GM23248 (cell line): Measurements from ENCODE around the gene CD4. TPM values are rescaled to one million over a fixed set of nuclear protein-coding genes. Genes with fewer than 3 reads are reported as not detected.

ENCODE experiments used
- DNase-seq: peaks from one replicate; pipeline ENCODE4 v3.0.0-alpha.2; 2015
- H2AFZ ChIP-seq: fragments of 200-600 bp; sonication (generic); 2 replicates; pipeline ENCODE4 v1.6.1; 2016; ENCODE audit warnings: antibody characterized with exemption
- H3F3A ChIP-seq: fragments of 200-600 bp; sonication (generic); 2 replicates; pipeline ENCODE4 v1.6.1; 2016; ENCODE audit warnings: mild to moderate bottlenecking, antibody characterized with exemption, mixed run types; ENCODE audit not compliant: insufficient read depth
- H3K27ac ChIP-seq: fragments of 200-600 bp; sonication (generic); 2 replicates; pipeline ENCODE4 v1.5.1; 2016; ENCODE audit warnings: mild to moderate bottlenecking
- H3K27me3 ChIP-seq: fragments of 200-600 bp; sonication (generic); replicated peaks from 2 replicates; pipeline ENCODE4 v1.6.1; 2016; ENCODE audit warnings: mild to moderate bottlenecking; ENCODE audit not compliant: insufficient read depth
- H3K36me3 ChIP-seq: fragments of 200-600 bp; sonication (generic); 2 replicates; pipeline ENCODE4 v1.6.1; 2016; ENCODE audit warnings: low read depth, mild to moderate bottlenecking
- H3K4me1 ChIP-seq: fragments of 200-600 bp; sonication (generic); 2 replicates; pipeline ENCODE4 v1.6.1; 2016; ENCODE audit warnings: mild to moderate bottlenecking; ENCODE audit not compliant: insufficient read depth
- H3K4me2 ChIP-seq: fragments of 200-600 bp; sonication (generic); one replicate; pipeline ENCODE4 v1.6.1; 2016; ENCODE audit warnings: mild to moderate bottlenecking; ENCODE audit not compliant: unreplicated experiment
- H3K4me3 ChIP-seq: fragments of 200-600 bp; sonication (generic); 2 replicates; pipeline ENCODE4 v1.5.1; 2016; ENCODE audit warnings: mild to moderate bottlenecking
- H3K79me2 ChIP-seq: fragments of 200-600 bp; sonication (generic); 2 replicates; pipeline ENCODE4 v1.6.1; 2016; ENCODE audit warnings: mild to moderate bottlenecking; ENCODE audit not compliant: insufficient read depth
- H3K9ac ChIP-seq: fragments of 200-600 bp; sonication (generic); 2 replicates; pipeline ENCODE4 v1.6.1; 2016; ENCODE audit warnings: mild to moderate bottlenecking
- H3K9me2 ChIP-seq: fragments of 200-600 bp; sonication (generic); 2 replicates; pipeline ENCODE4 v1.6.1; 2016; ENCODE audit warnings: mixed run types, mild to moderate bottlenecking, moderate library complexity; ENCODE audit not compliant: insufficient read depth
- H3K9me3 ChIP-seq: fragments of 200-600 bp; sonication (generic); one replicate; pipeline ENCODE4 v1.6.1; 2017; ENCODE audit warnings: low read depth
- H4K20me1 ChIP-seq: fragments of 200-600 bp; sonication (generic); 2 replicates; pipeline ENCODE4 v1.6.0; 2016; ENCODE audit not compliant: insufficient read depth
- EZH2 ChIP-seq: fragments of 200-600 bp; sonication (generic); IDR thresholded peaks from 2 replicates; pipeline ENCODE4 v1.6.1; 2018; ENCODE audit warnings: antibody characterized with exemption, mild to moderate bottlenecking; ENCODE audit not compliant: insufficient read depth, poor library complexity, severe bottlenecking
- EZH2phosphoT487 ChIP-seq: fragments of 200-600 bp; sonication (generic); IDR thresholded peaks from 2 replicates; pipeline ENCODE4 v1.6.1; 2018; ENCODE audit warnings: antibody characterized with exemption, moderate library complexity, mild to moderate bottlenecking, low read depth; ENCODE audit not compliant: insufficient read depth
- WGBS, 2 experiments: methylation state at CpG; one replicate each; pipeline ENCODE4 v1.1.6; 2015 to 2017; ENCODE audit warnings: low lambda C conversion rate in 2 of 2, low coverage in 1 of 2; ENCODE audit errors: missing lambda C conversion rate in 2 of 2; 5-methylcytosine and 5-hydroxymethylcytosine counted together
- in situ Hi-C: fragments of 300-500 bp; cut with MboI; formaldehyde crosslinking; loops from 2 replicates; pipeline ENCODE4 v1.15.0; 2020
- polyA plus RNA-seq: library from polyadenylated mRNA; unstranded; fragments of >200 nt; fragmentation: Nextera tagmentation; extraction: Ambion mirVana; gene quantifications from 2 replicates; pipeline ENCODE4 v1.2.1, GENCODE V29; 2016
- total RNA-seq: library from RNA; depleted of rRNA; stranded (reverse); fragments of >200 nt; shearing (Covaris generic); gene quantifications from 2 replicates; pipeline ENCODE4 v1.2.3, GENCODE V29; 2014

Gene CD4
- total and polyA plus RNA-seq, 2 experiments from 2014 or later, result not detected

- peaks cover 14% of the 10 kb centered on the region for H3K4me1 ChIP-seq
- no peaks in the 10 kb centered on the region for H3K9me3 ChIP-seq
- DNase-seq, result peak; percentile 100
- H3K4me3 ChIP-seq, result peak within 1 kb of the TSS; percentile 89
- H3F3A ChIP-seq, result peaks cover 17% of the 10 kb centered on the region
- 1% methylated on average over 64 of the region's 65 CpGs for WGBS, 2 experiments
- peak within 1 kb of the TSS; percentile 90 for H3K4me2 ChIP-seq
- peak within 1 kb of the TSS; percentile 91 for H2AFZ ChIP-seq
- no peaks in the 10 kb centered on the region for H4K20me1 ChIP-seq
- peaks cover 68% of the 10 kb centered on the region for H3K79me2 ChIP-seq
- peaks cover 14% of the 10 kb centered on the region; the same call in 1 of the 2 replicates for H3K36me3 ChIP-seq
- no peaks in the 10 kb centered on the region for H3K27me3 ChIP-seq
- H3K9me2 ChIP-seq, result no peaks in the 10 kb centered on the region
- peak within 1 kb of the TSS; percentile 96 for H3K27ac ChIP-seq
- no peak for TF ChIP-seq EZH2phosphoT487
- TF ChIP-seq EZH2, result no peak
- in situ Hi-C loops, result no loop called here
- H3K9ac ChIP-seq, result peak within 1 kb of the TSS; percentile 91
Measured at GRCh38 chr12:6851921-6852650, 62.8 kb downstream of the CD4 start, which contains the start of gene USP5. TSS of gene USP5 (plus strand) at chr12:6852150. CDS start at chr12:6852180, 30 bp downstream.

- H3K4me2 ChIP-seq, result peak overlapping the region; percentile 79
- peak overlapping the region; percentile 89 for H3K4me3 ChIP-seq
- peak overlapping the region; percentile 96 for H3K27ac ChIP-seq
- DNase-seq, result peak; percentile 90
- H3K27me3 ChIP-seq, result no peaks in the 10 kb centered on the region
- no peaks in the 10 kb centered on the region for H3K9me3 ChIP-seq
- H4K20me1 ChIP-seq, result no peaks in the 10 kb centered on the region
- H3F3A ChIP-seq, result peaks cover 17% of the 10 kb centered on the region
- 2% methylated on average over 14 to 18 of the region's 18 CpGs for WGBS, 2 experiments
- peaks cover 14% of the 10 kb centered on the region; the same call in 1 of the 2 replicates for H3K36me3 ChIP-seq
- peaks cover 66% of the 10 kb centered on the region for H3K79me2 ChIP-seq
- TF ChIP-seq EZH2phosphoT487, result no peak
- no peak for TF ChIP-seq EZH2
- peak overlapping the region; percentile 91 for H3K9ac ChIP-seq
- in situ Hi-C loops, result no loop called here
- peak overlapping the region; percentile 56 for H2AFZ ChIP-seq
- no peaks in the 10 kb centered on the region for H3K9me2 ChIP-seq
- peaks cover 14% of the 10 kb centered on the region for H3K4me1 ChIP-seq
Measured at GRCh38 chr12:6852651-6853354, 63.5 kb downstream of the CD4 start.

GRCh38 chr12:6853626-6854025 is 64.3 kb downstream of the CD4 start:
- DNase-seq, result no peak
- H2AFZ ChIP-seq, result no peak overlapping the region
- no peaks in the 10 kb centered on the region for H3K9me3 ChIP-seq
- peaks cover 21% of the 10 kb centered on the region; the same call in 1 of the 2 replicates for H3K36me3 ChIP-seq
- peak overlapping the region; percentile 96 for H3K27ac ChIP-seq
- H4K20me1 ChIP-seq, result no peaks in the 10 kb centered on the region
- H3K27me3 ChIP-seq, result no peaks in the 10 kb centered on the region
- in situ Hi-C loops, result no loop called here
- H3K4me2 ChIP-seq, result peak overlapping the region; percentile 79
- 92 to 95% methylated on average over 1 of the region's 1 CpG for whole genome bisulfite sequencing, 2 experiments
- no peaks in the 10 kb centered on the region for H3K9me2 ChIP-seq
- H3K4me3 ChIP-seq, result peak overlapping the region; percentile 89
- H3F3A ChIP-seq, result peaks cover 17% of the 10 kb centered on the region
- peaks cover 14% of the 10 kb centered on the region for H3K4me1 ChIP-seq
- H3K79me2 ChIP-seq, result peaks cover 72% of the 10 kb centered on the region
- TF ChIP-seq EZH2 (no peak), EZH2phosphoT487 (no peak)
- peak overlapping the region; percentile 91 for H3K9ac ChIP-seq

- in situ Hi-C loops, result no loop called here
- Histone ChIP-seq H3K27ac (peak overlapping the region; percentile 96), H3F3A (peaks cover 17% of the 10 kb centered on the region), H3K4me2 (peak overlapping the region; percentile 79), H3K4me1 (peaks cover 14% of the 10 kb centered on the region), H4K20me1 (no peaks in the 10 kb centered on the region), H3K9me2 (no peaks in the 10 kb centered on the region), H3K9me3 (no peaks in the 10 kb centered on the region), H3K27me3 (no peaks in the 10 kb centered on the region), H3K4me3 (peak overlapping the region; percentile 89), H3K79me2 (peaks cover 70% of the 10 kb centered on the region), H3K9ac (peak overlapping the region; percentile 91), H3K36me3 (peaks cover 25% of the 10 kb centered on the region; the same call in 1 of the 2 replicates), H2AFZ (no peak overlapping the region)
- WGBS, 2 experiments, result 82 to 83% methylated on average over 6 of the region's 6 CpGs
- DNase-seq, result no peak
- TF ChIP-seq EZH2, result no peak
- no peak for TF ChIP-seq EZH2phosphoT487
Measured at GRCh38 chr12:6854036-6854435, 64.7 kb downstream of the CD4 start.
